ENCODE data around the gene LIAS. TPM values are rescaled to one million over a fixed set of nuclear protein-coding genes. Genes with fewer than 3 reads are reported as not detected.
"Not testable (repeated sequence)": the region's sequence is repeated elsewhere in the genome, so short reads cannot be mapped to it uniquely, and the experiment has no call there.

The LIAS gene
- total RNA-seq, 1 experiment from 2014 or later, result 6.8 TPM

- Histone ChIP-seq H3K4me3 (ENCODE audit: low read depth in 2 of 2, low read length in 2 of 2) (no peak overlapping the region), H3K27me3 (ENCODE audit: control insufficient read depth, insufficient read depth, low read length) (no peaks in the 10 kb centered on the region), H3K4me1 (ENCODE audit: control insufficient read depth, insufficient read depth, low read length) (no peaks in the 10 kb centered on the region), H3K36me3 (ENCODE audit: control insufficient read depth, insufficient read depth, low read length) (no peaks in the 10 kb centered on the region), H3K9me3 (ENCODE audit: control insufficient read depth, insufficient read depth, low read depth, low read length) (no peaks in the 10 kb centered on the region), H3K27ac (ENCODE audit: low read length) (no peak overlapping the region)
- intact Hi-C loops (cut with micrococcal nuclease; ENCODE audit: unreplicated experiment), result no loop called here
- DNase-seq (ENCODE audit: low read depth, low spot score) (no peak), ATAC-seq (no peak)
- no peak for TF ChIP-seq SIN3A (IDR thresholded peaks at IDR 0.05; ENCODE audit: borderline replicate concordance, insufficient read depth, low read depth, low read length)
- no peak for TF ChIP-seq REST (IDR thresholded peaks at IDR 0.05; ENCODE audit: insufficient read depth in 1 of 2, low read depth in 2 of 2, low read length in 1 of 2)
- TF ChIP-seq POLR2AphosphoS5 (IDR thresholded peaks at IDR 0.05; ENCODE audit: low read depth, low read length), result no peak
- no peak for TF ChIP-seq TCF7L2 (IDR thresholded peaks at IDR 0.05; ENCODE audit: low read depth, low read length)
- TF ChIP-seq, protein P1, sequence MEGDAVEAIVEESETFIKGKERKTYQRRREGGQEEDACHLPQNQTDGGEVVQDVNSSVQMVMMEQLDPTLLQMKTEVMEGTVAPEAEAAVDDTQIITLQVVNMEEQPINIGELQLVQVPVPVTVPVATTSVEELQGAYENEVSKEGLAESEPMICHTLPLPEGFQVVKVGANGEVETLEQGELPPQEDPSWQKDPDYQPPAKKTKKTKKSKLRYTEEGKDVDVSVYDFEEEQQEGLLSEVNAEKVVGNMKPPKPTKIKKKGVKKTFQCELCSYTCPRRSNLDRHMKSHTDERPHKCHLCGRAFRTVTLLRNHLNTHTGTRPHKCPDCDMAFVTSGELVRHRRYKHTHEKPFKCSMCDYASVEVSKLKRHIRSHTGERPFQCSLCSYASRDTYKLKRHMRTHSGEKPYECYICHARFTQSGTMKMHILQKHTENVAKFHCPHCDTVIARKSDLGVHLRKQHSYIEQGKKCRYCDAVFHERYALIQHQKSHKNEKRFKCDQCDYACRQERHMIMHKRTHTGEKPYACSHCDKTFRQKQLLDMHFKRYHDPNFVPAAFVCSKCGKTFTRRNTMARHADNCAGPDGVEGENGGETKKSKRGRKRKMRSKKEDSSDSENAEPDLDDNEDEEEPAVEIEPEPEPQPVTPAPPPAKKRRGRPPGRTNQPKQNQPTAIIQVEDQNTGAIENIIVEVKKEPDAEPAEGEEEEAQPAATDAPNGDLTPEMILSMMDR (IDR thresholded peaks at IDR 0.05), result no peak
- POLR2A ChIA-PET, result interaction anchor here (0.7 to 1.0 kb wide), 2 partner anchors 15 to 275 kb away, joined by 3 read pairs; no protein-coding TSS in a partner anchor
- no TSS peak for BruUV-seq (replicated peaks)
- CTCF ChIA-PET, result no interaction called here
- in situ Hi-C loops (cut with HindIII; ENCODE audit: low pct_unique_long_range_greater_than_20kb, low sequenced_read_pairs), result no loop called here
Measured at GRCh38 chr4:39415678-39416283, 43.1 kb upstream of the LIAS start.

GRCh38 chr4:39422247-39422646, 36.6 kb upstream of the LIAS start:
- no peak for ATAC-seq
- DNase-seq (ENCODE audit: low read depth, low spot score), result no peak
- in situ Hi-C loops (cut with HindIII; ENCODE audit: low pct_unique_long_range_greater_than_20kb, low sequenced_read_pairs) (no loop called here), intact Hi-C loops (cut with micrococcal nuclease; ENCODE audit: unreplicated experiment) (no loop called here)
- Histone ChIP-seq H3K9me3 (ENCODE audit: control insufficient read depth, insufficient read depth, low read depth, low read length) (no peaks in the 10 kb centered on the region), H3K27ac (ENCODE audit: low read length) (no peak overlapping the region), H3K27me3 (ENCODE audit: control insufficient read depth, insufficient read depth, low read length) (no peaks in the 10 kb centered on the region), H3K4me3 (ENCODE audit: low read depth in 2 of 2, low read length in 2 of 2) (no peak overlapping the region), H3K4me1 (ENCODE audit: control insufficient read depth, insufficient read depth, low read length) (no peaks in the 10 kb centered on the region), H3K36me3 (ENCODE audit: control insufficient read depth, insufficient read depth, low read length) (no peaks in the 10 kb centered on the region)
- no peak for TF ChIP-seq REST (IDR thresholded peaks at IDR 0.05; ENCODE audit: insufficient read depth in 1 of 2, low read depth in 2 of 2, low read length in 1 of 2)
- BruUV-seq (replicated peaks), result no TSS peak
- ChIA-PET POLR2A (no interaction called here), CTCF (no interaction called here)

DNA sequence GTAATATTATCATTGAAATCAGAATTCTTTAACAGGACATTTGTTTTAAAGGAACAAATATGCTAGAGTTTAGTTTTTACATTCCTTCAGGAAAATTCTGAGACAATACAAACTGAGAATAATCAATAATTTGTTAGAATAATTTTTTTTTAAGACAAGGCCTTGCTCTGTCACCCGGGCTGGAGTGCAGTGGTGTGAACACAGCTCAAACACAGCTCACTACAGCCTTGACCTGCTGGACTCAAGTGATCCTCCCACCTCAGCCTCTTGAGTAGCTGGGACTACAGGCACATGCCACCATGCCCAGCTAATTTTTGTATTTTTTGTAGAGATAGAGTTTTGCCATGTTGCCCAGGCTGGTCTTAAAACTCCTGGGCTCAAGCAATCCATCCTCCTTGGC, 33.6 kb upstream of the LIAS start:
- H3K27ac ChIP-seq (ENCODE audit: low read length); H3K9me3 ChIP-seq (ENCODE audit: control insufficient read depth, insufficient read depth, low read depth, low read length); H3K4me1 ChIP-seq (ENCODE audit: control insufficient read depth, insufficient read depth, low read length); H3K4me3 ChIP-seq (ENCODE audit: low read depth in 2 of 2, low read length in 2 of 2); intact Hi-C loops (cut with micrococcal nuclease; ENCODE audit: unreplicated experiment); DNase-seq (ENCODE audit: low read depth, low spot score); H3K27me3 ChIP-seq (ENCODE audit: control insufficient read depth, insufficient read depth, low read length); BruUV-seq (replicated peaks); H3K36me3 ChIP-seq (ENCODE audit: control insufficient read depth, insufficient read depth, low read length); ATAC-seq; CTCF ChIA-PET; in situ Hi-C loops (cut with HindIII; ENCODE audit: low pct_unique_long_range_greater_than_20kb, low sequenced_read_pairs); POLR2A ChIA-PET: not testable (repeated sequence)

Measured in Panc1 (cell line).